ENCODE results near the gene SLCO2A1. TPM values are rescaled to one million over a fixed set of nuclear protein-coding genes. Genes with fewer than 3 reads are reported as not detected.

SLCO2A1 gene
- polyA plus RNA-seq, 1 donor (not counting 4 experiments of a cell fraction or from before 2014, with no cell fraction given) = 0.80 TPM

GRCh38 chr3:133986311-133986710, 43.4 kb downstream of the SLCO2A1 start:
- H3K4me2 ChIP-seq (ENCODE audit: control insufficient read depth, extremely low read depth, insufficient read depth, low read depth, low read length) = no peak overlapping the region
- DNase-seq (ENCODE audit: low read depth, low spot score) (no peak), FAIRE-seq (no peak)
- H3K9me3 ChIP-seq (ENCODE audit: control insufficient read depth, low read depth, low read length) = no peaks in the 10 kb centered on the region
- H3K9ac ChIP-seq (ENCODE audit: control insufficient read depth, extremely low read depth, insufficient read depth, low read length) = no peak overlapping the region
- H3K79me2 ChIP-seq (ENCODE audit: control insufficient read depth, insufficient read depth, low read length) = no peaks in the 10 kb centered on the region
- no peaks in the 10 kb centered on the region for H3K9me1 ChIP-seq (ENCODE audit: control insufficient read depth, extremely low read depth, insufficient read depth, low read length)
- H2AFZ ChIP-seq (ENCODE audit: control insufficient read depth, low read length) = no peak overlapping the region
- H3K4me1 ChIP-seq (ENCODE audit: control insufficient read depth, extremely low read depth, insufficient read depth, low read length) = peaks cover 12% of the 10 kb centered on the region
- dilution Hi-C loops (cut with MboI; ENCODE audit: extremely low pct_ligation_motif_present, low sequenced_read_pairs) = no loop called here
- peaks cover 10% of the 10 kb centered on the region for H3K27me3 ChIP-seq (ENCODE audit: control insufficient read depth, extremely low read depth, insufficient read depth, low read length)
- no peak overlapping the region for H3K4me3 ChIP-seq (ENCODE audit: control insufficient read depth in 2 of 3, extremely low read depth in 1 of 3, insufficient read depth in 2 of 3, low read depth in 1 of 3, low read length in 3 of 3)
- TF ChIP-seq, protein P1, sequence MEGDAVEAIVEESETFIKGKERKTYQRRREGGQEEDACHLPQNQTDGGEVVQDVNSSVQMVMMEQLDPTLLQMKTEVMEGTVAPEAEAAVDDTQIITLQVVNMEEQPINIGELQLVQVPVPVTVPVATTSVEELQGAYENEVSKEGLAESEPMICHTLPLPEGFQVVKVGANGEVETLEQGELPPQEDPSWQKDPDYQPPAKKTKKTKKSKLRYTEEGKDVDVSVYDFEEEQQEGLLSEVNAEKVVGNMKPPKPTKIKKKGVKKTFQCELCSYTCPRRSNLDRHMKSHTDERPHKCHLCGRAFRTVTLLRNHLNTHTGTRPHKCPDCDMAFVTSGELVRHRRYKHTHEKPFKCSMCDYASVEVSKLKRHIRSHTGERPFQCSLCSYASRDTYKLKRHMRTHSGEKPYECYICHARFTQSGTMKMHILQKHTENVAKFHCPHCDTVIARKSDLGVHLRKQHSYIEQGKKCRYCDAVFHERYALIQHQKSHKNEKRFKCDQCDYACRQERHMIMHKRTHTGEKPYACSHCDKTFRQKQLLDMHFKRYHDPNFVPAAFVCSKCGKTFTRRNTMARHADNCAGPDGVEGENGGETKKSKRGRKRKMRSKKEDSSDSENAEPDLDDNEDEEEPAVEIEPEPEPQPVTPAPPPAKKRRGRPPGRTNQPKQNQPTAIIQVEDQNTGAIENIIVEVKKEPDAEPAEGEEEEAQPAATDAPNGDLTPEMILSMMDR (optimal IDR thresholded peaks at IDR 0.05 in 1 of 3, IDR thresholded peaks at IDR 0.05 in 1 of 3, conservative IDR thresholded peaks at IDR 0.05 in 1 of 3; ENCODE audit: extremely low read depth in 1 of 3, insufficient read depth in 2 of 3, low read length in 3 of 3) = no peak
- no peak for TF ChIP-seq EZH2 (IDR thresholded peaks at IDR 0.05; ENCODE audit: low read length)
- H4K20me1 ChIP-seq (ENCODE audit: control insufficient read depth, extremely low read depth, insufficient read depth, low read length) = no peaks in the 10 kb centered on the region
- H3K27ac ChIP-seq (ENCODE audit: control insufficient read depth, insufficient read depth, low read length) = no peak overlapping the region
- H3K36me3 ChIP-seq (ENCODE audit: control insufficient read depth in 2 of 2, extremely low read depth in 1 of 2, insufficient read depth in 2 of 2, low read length in 2 of 2) = no peaks in the 10 kb centered on the region

- no peaks in the 10 kb centered on the region for H3K79me2 ChIP-seq (ENCODE audit: control insufficient read depth, insufficient read depth, low read length)
- TF ChIP-seq, protein P1 (optimal IDR thresholded peaks at IDR 0.05 in 1 of 3, IDR thresholded peaks at IDR 0.05 in 1 of 3, conservative IDR thresholded peaks at IDR 0.05 in 1 of 3; ENCODE audit: extremely low read depth in 1 of 3, insufficient read depth in 2 of 3, low read length in 3 of 3) = no peak
- TF ChIP-seq EZH2 (IDR thresholded peaks at IDR 0.05; ENCODE audit: low read length) = no peak
- peaks cover 19% of the 10 kb centered on the region for H3K27me3 ChIP-seq (ENCODE audit: control insufficient read depth, extremely low read depth, insufficient read depth, low read length)
- peaks cover 9% of the 10 kb centered on the region for H3K4me1 ChIP-seq (ENCODE audit: control insufficient read depth, extremely low read depth, insufficient read depth, low read length)
- H3K9me3 ChIP-seq (ENCODE audit: control insufficient read depth, low read depth, low read length) = no peaks in the 10 kb centered on the region
- H2AFZ ChIP-seq (ENCODE audit: control insufficient read depth, low read length) = no peak overlapping the region
- dilution Hi-C loops (cut with MboI; ENCODE audit: extremely low pct_ligation_motif_present, low sequenced_read_pairs) = no loop called here
- FAIRE-seq (no peak), DNase-seq (ENCODE audit: low read depth, low spot score) (no peak)
- H3K4me3 ChIP-seq (ENCODE audit: control insufficient read depth in 2 of 3, extremely low read depth in 1 of 3, insufficient read depth in 2 of 3, low read depth in 1 of 3, low read length in 3 of 3) = no peak overlapping the region
- no peaks in the 10 kb centered on the region for H3K9me1 ChIP-seq (ENCODE audit: control insufficient read depth, extremely low read depth, insufficient read depth, low read length)
- H3K27ac ChIP-seq (ENCODE audit: control insufficient read depth, insufficient read depth, low read length) = no peak overlapping the region
- no peaks in the 10 kb centered on the region for H4K20me1 ChIP-seq (ENCODE audit: control insufficient read depth, extremely low read depth, insufficient read depth, low read length)
- no peak overlapping the region for H3K4me2 ChIP-seq (ENCODE audit: control insufficient read depth, extremely low read depth, insufficient read depth, low read depth, low read length)
- no peak overlapping the region for H3K9ac ChIP-seq (ENCODE audit: control insufficient read depth, extremely low read depth, insufficient read depth, low read length)
- no peaks in the 10 kb centered on the region for H3K36me3 ChIP-seq (ENCODE audit: control insufficient read depth in 2 of 2, extremely low read depth in 1 of 2, insufficient read depth in 2 of 2, low read length in 2 of 2)
These were observed 44.8 kb downstream of the SLCO2A1 start for GRCh38 chr3:133984975-133985374.

Data from keratinocyte (primary cell).